Pulmonary artery endothelial cell (primary cell): Measurements from ENCODE around the gene UBAP2. TPM values are rescaled to one million over a fixed set of nuclear protein-coding genes. Genes with fewer than 3 reads are reported as not detected.
"Not testable (repeated sequence)": the region's sequence is repeated elsewhere in the genome, so short reads cannot be mapped to it uniquely, and the experiment has no call there.

ENCODE experiments used
- DNase-seq: peaks from one replicate; pipeline ENCODE4 v3.0.0-alpha.2; 2011; ENCODE audit warnings: low read depth, low spot score
- total RNA-seq: library from RNA; depleted of rRNA; stranded (reverse); fragments of >200 nt; gene quantifications from 2 replicates; pipeline ENCODE4 v1.2.3, GENCODE V29; 2014

Gene UBAP2
- total RNA-seq, 1 donor from 2014 or later, result 14.0 TPM

DNA sequence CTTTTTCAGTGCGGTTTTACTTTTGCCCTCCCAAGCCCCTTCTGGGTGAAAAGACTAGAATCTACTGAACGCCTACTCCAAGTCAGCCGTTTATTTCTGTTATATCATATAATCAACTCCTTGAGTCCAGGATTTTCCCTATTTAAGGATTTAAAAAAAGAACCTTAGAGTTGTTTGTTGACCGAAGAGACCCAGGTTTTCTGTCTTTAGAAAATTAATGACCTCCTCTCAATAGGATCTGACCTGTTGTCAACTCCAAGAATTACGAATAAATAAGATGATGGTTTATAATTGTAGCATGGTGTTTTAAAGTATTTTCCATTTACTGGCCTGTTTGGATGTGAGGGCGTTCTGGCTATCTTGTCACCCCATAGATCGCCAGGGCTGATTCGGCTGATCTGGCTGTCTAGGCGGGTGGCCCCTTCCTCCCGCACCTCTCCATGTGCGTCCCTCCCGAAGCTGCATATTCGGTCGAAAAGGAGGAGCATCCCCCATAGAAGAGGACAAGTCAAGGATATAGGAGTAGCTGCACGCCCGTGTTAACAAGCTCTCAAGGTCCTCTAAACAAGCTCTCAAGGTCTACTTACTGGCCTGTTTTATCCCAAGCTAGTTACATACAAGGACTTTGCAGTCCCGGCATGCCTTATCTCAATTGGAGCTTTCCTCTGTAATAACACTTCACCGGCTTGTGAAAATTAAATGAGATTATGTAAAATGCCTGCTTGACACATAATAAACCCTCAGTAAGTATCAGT is 1.1 kb upstream of the UBAP2 start:
- DNase-seq, result no peak

- no peak for DNase-seq
These were observed 592 bp downstream of the UBAP2 start for GRCh38 chr9:34047864-34048726.

DNA sequence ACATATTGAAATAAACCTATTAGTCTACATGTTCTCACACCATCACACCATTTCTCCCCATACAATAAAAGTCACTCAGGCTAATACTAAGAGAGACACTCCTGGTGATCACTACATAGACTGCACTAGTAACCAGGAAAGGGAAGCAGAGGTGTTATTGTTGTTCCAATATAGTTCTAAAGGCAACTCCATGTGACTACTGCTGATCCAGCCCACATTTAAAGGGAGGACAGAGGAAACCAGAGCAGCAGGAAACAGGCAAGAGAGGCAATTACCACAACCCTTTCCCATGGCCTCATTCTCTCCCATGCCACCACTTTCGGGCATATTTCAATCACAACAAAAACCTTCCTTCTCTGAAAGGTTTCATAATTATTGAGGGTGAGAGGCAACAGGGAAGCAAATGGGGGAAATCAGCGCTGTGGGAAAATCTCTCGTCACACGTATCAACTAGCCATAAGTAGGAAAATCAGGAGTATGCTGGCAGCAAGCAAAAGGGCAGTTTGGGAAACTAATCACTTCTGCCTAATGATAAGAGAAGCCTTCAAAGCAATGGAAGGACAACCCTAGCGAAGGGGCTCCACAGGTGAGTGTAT is 1.8 kb downstream of the UBAP2 start:
- DNase-seq, result peak; percentile 10

- DNase-seq, result no peak
These were observed 2.8 kb downstream of the UBAP2 start for GRCh38 chr9:34045903-34046302.

- DNase-seq, result not testable (repeated sequence)
These were observed 6.6 kb downstream of the UBAP2 start for GRCh38 chr9:34042074-34042473.

DNA sequence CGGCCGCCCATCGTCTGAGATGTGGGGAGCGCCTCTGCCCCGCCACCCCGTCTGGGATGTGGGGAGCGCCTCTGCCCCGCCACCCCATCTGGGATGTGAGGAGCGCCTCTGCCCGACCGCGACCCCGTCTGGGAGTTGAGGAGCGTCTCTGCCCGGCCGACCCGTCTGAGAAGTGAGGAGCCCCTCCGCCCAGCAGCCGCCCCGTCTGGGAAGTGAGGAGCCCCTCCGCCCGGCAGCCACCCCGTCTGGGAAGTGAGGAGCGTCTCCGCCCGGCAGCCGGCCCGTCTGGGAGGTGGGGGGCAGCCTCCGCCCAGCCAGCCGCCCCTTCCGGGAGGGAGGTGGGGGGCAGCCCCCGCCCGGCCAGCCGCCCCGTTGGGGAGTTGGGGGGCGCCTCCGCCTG is 9.8 kb downstream of the UBAP2 start:
- DNase-seq, result not testable (repeated sequence)

- DNase-seq, result no peak
These were observed 11.1 kb downstream of the UBAP2 start for GRCh38 chr9:34037626-34038025.

GRCh38 chr9:34036625-34037024 is 12.1 kb downstream of the UBAP2 start:
- no peak for DNase-seq

DNA sequence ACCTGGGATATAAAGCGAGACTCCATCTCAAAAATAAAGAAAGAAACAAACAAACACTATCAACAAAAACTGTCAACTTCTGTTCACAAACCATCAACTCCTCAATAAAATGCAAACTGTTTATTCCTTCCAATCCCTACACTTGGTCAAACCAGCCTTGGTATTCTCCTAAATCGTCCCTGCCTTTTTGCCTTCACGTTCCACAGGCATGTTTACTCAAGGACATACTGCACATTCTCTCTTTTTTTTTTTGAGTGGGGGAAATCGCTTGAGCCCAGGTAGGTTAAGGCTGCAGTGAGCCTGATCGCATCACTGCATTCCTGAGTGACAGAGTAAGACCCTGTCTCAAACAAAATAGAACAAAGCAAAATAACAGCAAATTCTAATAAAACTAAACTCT is 13.0 kb downstream of the UBAP2 start:
- no peak for DNase-seq

- DNase-seq, result no peak
These were observed 14.0 kb downstream of the UBAP2 start for GRCh38 chr9:34034698-34035065.

DNA sequence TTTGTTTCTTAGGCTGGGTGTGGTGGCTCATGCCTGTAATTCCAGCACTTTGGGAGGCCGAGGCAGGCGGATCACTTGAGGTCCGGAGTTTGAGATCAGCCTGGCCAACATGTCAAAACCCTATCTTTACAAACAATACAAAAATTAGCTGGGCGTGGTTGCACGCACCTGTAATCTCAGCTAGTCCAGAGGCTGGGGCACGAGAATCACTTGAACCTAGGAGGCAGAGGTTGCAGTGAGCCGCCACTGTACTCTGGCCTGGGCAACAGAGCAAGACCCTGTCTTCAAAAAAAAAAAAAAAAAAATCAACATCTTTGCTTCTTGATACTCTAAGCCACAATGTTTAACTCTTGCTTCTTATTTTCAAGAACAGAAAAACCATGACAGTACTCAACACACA is 16.1 kb downstream of the UBAP2 start:
- no peak for DNase-seq

DNA sequence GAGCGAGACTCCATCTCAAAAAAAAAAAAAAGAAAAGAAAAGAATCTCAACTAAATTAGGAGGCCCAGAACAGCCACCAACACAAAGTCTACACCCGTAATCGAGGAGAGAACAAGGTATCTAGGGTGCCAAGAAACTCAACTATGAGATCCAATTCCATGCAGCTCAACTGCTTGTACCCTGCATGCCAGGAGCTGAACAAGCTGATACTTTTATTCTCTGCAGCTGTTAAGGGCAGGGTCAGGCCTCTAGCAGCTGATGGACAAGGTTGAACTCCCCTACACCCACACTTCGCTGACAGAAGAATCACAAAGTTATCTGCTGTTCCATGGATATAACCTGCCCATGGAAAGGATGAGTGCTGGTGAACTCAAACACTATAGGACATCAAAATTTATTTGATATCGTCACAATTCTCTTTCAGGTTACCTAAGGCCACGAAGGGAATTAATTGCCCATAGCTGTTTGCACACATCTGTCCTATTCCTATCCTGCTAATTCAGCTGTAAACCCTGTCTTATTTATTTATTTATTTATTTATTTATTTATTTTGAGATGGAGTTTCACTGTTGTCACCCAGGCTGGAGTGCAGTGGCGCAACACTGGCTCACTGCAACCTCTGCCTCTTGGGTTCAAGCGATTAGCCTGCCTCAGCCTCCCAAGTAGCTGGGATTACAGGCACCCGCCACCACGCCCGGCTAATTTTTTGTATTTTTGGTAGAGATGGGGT is 20.7 kb downstream of the UBAP2 start:
- DNase-seq, result no peak

DNA sequence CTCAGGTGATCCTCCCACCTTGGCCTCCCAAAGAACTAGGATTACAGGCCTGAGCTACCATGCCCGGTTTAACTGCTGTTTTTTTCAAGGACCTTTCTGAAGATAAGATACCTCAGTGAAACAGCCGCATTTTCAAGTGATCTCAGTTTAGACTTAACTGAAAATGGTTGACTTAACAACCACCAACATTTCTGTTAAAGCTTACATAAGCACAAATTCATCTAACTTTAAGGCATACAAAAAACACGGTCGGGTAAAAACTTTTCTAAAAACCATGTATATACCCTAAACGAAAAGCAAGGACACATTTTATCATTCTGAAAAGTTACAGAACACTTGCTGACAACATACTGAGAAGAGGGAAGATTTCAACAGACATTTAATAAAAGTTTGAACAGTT is 22.9 kb downstream of the UBAP2 start:
- DNase-seq, result no peak

- no peak for DNase-seq
These were observed 23.6 kb downstream of the UBAP2 start for GRCh38 chr9:34025062-34025461.

- DNase-seq, result peak; percentile 26
These were observed 24.2 kb downstream of the UBAP2 start for GRCh38 chr9:34024476-34024875.

DNA sequence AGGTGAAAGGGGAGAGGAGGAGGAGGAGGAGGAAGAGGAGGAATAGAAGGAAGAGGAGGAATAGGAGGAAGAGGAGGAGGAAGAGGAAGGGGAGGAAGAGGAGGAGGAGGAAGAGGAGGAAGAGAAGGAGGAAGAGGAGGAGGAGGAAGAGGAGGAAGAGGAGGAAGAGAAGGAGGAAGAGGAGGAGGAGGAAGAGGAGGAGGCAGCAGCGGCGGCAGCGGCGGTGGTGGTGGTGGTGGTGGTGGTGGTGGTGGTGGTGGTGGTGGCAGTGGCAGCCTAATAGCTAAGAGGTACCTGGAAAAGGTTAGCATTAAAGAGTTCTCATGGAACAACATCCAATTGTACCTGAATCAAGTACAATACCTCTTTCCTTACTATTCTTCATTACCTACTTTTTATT is 32.5 kb downstream of the UBAP2 start:
- no peak for DNase-seq

- no peak for DNase-seq
These were observed 37.7 kb downstream of the UBAP2 start for GRCh38 chr9:34010979-34011378.

DNA sequence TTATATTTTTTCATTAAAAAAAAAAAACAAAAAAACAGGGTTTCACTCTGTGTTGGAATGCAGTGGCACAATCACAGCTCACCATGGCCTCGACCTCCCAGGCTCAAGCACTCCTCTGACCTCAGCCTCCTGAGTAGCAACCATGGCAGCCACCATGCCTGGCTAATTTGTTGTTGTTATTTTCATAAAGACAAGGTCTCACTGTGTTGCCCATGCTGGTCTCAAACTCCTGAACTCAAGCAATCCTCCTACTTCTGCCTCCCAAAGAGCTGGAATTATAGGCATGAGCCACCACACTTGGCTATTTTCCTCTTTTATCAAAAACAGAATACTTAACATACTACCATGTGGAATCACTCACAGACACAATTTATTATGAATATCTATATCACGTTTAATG is 46.7 kb downstream of the UBAP2 start:
- DNase-seq, result no peak

GRCh38 chr9:34001298-34001697 is 47.4 kb downstream of the UBAP2 start:
- DNase-seq, result no peak

- DNase-seq, result no peak
These were observed 53.2 kb downstream of the UBAP2 start for GRCh38 chr9:33995449-33995848.

- DNase-seq, result no peak
These were observed 55.6 kb downstream of the UBAP2 start for GRCh38 chr9:33993104-33993503.

DNA sequence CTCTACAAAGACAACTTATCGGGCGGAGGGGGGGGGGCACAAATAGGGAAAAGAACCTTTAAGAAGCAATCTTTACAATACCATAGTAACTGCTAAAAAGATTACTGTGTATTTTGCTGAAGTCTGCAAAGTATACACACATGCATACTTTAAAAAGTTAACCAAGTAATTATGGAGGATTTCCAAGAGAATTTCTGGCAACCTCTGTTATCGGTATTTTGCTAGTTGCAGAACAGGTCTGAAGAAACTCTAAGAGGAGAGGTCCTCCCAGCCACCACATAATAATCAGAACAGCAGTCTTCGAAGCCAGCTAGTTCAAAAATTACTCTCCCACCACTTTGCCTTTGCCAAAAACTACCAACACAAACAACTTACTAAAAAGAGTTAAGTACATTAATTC is 56.1 kb downstream of the UBAP2 start:
- no peak for DNase-seq
